ENCODE results near the gene STBD1.

GRCh38 chr4:76279462-76279861 lies 27.1 kb upstream of the STBD1 start:
- TF ChIP-seq ZNF274 (IDR thresholded peaks at IDR 0.05; ENCODE audit: low read depth, low read length) (no peak), YY1 (IDR thresholded peaks at IDR 0.05; ENCODE audit: insufficient read depth, insufficient read length) (no peak)
